Fibroblast of the aortic adventitia (primary cell): Measurements from ENCODE around the gene POC5. TPM values are rescaled to one million over a fixed set of nuclear protein-coding genes. Genes with fewer than 3 reads are reported as not detected.

Experiments
- DNase-seq: peaks from one replicate; pipeline ENCODE4 v3.0.0-alpha.2; 2010; ENCODE audit warnings: low read depth
- H3K4me3 ChIP-seq: 2 replicates; pipeline ENCODE4 v1.5.1; 2011; ENCODE audit warnings: low read depth, mild to moderate bottlenecking, control low read depth, low read length, moderate library complexity
- total RNA-seq: library from RNA; depleted of rRNA; stranded (reverse); fragments of >200 nt; gene quantifications from 2 replicates; pipeline ENCODE4 v1.2.3, GENCODE V29; 2012; ENCODE audit warnings: low replicate concordance
- TF ChIP-seq, protein P1 (sequence below): IDR thresholded peaks from 2 replicates; pipeline ENCODE4 v1.5.1; 2011; ENCODE audit warnings: mild to moderate bottlenecking, low read length, control low read depth, inconsistent platforms; ENCODE audit not compliant: insufficient read depth

Gene POC5
- total RNA-seq, 1 donor: 14.7 TPM

DNA sequence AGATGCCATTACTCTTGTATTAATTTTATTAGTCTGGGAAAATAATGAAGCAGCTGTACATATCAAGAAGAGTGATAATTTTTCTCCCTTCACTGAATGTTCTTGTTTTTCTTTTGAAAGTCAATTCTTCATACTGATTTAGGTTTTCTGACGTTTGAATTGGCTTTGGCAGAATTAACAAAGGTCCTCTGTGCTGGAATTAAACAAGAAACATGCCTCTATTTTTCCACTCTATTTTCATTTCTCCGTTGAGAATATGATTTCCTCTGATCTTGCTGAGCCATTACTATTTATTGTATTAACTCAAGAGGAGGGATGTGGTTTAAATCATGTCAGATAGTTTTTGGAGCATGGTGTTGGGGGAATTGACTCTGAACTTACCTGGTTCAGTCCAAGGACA, 63.7 kb downstream of the POC5 start:
- no peak for DNase-seq
- TF ChIP-seq, protein P1, sequence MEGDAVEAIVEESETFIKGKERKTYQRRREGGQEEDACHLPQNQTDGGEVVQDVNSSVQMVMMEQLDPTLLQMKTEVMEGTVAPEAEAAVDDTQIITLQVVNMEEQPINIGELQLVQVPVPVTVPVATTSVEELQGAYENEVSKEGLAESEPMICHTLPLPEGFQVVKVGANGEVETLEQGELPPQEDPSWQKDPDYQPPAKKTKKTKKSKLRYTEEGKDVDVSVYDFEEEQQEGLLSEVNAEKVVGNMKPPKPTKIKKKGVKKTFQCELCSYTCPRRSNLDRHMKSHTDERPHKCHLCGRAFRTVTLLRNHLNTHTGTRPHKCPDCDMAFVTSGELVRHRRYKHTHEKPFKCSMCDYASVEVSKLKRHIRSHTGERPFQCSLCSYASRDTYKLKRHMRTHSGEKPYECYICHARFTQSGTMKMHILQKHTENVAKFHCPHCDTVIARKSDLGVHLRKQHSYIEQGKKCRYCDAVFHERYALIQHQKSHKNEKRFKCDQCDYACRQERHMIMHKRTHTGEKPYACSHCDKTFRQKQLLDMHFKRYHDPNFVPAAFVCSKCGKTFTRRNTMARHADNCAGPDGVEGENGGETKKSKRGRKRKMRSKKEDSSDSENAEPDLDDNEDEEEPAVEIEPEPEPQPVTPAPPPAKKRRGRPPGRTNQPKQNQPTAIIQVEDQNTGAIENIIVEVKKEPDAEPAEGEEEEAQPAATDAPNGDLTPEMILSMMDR: no peak

GRCh38 chr5:75651575-75652238, 65.5 kb downstream of the POC5 start:
- TF ChIP-seq, protein P1: no peak
- no peak overlapping the region for H3K4me3 ChIP-seq
- DNase-seq: no peak

More for the DNA sequence above, 63.7 kb downstream of the POC5 start:
- no peak overlapping the region for H3K4me3 ChIP-seq

- TF ChIP-seq, protein P1: no peak
- H3K4me3 ChIP-seq: no peak overlapping the region
- DNase-seq: no peak
Observed at GRCh38 chr5:75648712-75649111, 68.5 kb downstream of the POC5 start.

DNA sequence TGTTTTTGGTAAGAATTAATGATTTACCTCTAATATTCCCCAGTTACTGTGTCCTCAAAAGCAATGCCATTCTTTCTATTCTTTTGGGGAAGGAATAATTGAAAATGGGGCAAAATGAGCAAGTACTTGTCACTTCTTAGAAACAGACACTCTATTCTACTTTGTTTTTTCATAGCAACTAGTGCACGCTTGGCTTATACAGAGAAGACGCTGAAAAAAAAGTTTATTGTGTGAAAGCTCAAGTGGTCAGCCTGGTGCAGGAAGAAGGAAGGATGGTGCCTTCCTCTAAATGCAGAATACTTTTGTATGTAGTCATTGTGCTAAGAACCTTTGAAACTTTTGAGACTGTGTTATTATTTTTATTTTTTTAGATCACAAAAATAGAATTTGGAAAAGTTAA, 76.4 kb downstream of the POC5 start:
- no peak overlapping the region for H3K4me3 ChIP-seq
- TF ChIP-seq, protein P1: no peak
- peak; percentile 51 for DNase-seq

GRCh38 chr5:75640395-75640794, 76.8 kb downstream of the POC5 start:
- peak; percentile 96 for DNase-seq
- TF ChIP-seq, protein P1: no peak
- no peak overlapping the region for H3K4me3 ChIP-seq

DNA sequence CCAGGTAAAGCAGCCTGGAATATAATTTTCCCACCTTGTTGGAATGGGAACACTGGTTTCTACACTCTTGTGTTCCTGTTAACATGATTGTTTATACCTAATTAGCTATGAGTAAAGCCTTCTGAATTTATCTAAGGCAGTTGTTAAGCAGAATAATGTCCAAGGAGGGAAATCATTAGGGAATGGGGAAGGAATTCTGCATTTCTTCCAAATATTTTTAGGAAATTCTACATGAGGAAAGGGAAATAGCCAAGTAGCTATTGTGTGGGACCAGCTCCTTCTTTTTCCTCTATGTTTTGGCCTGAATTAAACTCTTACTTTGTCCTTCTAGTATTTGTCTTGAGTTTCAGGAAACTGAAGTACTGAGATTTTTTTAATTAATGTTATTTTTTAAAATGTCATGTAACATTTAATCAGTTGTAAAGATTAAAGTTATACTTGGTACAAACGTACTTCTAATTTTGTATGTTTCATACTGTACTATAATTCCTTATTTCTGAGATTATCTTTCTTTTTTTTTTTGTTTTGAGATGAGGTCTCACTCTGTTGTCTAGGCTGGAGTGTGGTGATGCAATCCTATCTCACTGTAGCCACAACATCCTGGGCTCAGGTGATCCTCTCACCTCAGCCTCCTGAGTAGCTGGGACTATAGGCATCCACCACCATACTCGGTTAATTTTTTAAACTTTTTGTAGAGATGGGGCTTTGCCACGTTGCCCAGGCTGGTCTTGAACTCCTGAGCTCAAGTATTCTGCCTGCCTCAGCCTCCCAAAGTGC, 77.5 kb downstream of the POC5 start:
- no peak overlapping the region for H3K4me3 ChIP-seq
- TF ChIP-seq, protein P1: no peak
- DNase-seq: peak; percentile 35
